HT-29 (cell line): ENCODE measurements around the gene GRM2. TPM values are rescaled to one million over a fixed set of nuclear protein-coding genes. Genes with fewer than 3 reads are reported as not detected.

Experiments used
- DNase-seq: peaks from one replicate; pipeline ENCODE4 v3.0.0-alpha.2; 2015; ENCODE audit warnings: low spot score
- total RNA-seq: library from RNA; depleted of rRNA; stranded (reverse); fragments of >200 nt; shearing (Covaris generic); gene quantifications from 2 replicates; pipeline ENCODE4 v1.2.3, GENCODE V29; 2014; rRNA removed

Gene GRM2
- total RNA-seq = 0.21 TPM in 1 of 2 replicates, not detected in the other

DNA sequence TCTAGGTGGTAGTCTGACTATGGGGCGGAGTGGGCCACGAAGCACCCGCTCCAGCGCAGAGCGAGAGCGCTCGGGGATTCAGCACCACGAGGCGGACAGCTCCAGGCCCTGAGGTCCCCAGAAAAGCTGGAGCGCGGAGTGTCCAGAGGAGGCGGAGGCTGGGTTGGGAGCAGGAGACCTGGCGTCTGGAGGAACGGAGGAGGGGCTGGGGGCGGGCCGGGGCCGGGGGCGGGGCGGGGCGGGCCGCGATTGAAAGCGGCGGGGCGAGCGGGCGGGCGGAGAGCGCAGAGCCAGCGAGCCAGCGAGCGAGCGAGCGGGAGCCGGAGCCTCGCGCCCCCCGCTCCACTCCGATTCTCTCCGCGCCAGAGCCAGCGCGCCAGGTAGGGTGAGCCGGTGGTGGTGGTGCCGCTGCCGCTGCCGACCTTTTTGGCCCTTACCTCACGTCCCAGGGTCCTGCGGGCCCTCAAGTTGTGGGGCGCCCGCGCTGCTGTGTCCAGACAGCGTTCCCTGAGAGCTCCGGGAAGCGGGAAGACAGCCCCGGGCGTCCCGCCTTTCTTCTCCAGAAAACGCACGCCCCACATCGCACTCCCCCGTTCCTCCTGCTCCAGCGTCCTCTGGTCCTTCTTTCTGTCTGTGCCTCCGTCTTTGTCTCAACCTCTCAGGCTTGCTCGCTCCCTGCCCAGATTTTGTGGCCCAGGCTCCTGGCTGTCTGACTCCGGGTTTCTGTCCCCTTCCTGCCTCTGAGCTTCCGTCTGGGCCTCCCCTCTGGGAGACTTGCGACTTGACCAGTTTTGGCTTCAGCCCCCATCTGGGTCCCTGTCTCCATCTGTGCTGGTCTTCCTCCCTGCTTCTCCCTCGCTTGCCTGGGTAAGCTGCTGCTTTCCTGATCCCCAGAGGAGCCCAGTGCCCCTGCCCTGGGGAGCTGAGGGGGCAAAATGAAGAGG, at the start of gene GRM2:
GRM2 (plus strand) TSS at position 281 of the 944 bp plus-strand sequence. CDS start 1,916 bp downstream, outside the sequence.
- DNase-seq = no peak

- DNase-seq = no peak
These were observed 49.6 kb upstream of the GRM2 start for GRCh38 chr3:51657234-51657633.

DNA sequence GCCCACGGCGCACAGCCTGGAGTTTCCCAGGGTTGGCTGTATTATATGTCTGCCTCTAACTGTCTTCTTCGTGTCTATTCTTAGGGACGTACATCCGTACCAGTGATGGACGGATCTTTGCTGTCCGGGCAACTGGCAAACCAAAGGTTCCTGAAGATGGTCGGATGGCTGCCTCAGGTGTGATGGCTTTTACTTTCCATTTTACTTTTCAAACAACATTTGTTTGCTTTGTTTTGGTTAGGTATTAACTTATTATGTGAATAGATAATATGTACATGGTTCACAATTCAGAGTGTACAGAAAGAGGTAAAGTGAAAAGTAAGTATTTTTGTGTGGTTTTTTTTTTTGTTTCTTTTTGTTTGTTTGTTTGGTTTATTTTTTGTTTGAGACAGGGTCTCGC, 46.9 kb upstream of the GRM2 start:
- no peak for DNase-seq

GRCh38 chr3:51662456-51662855, 44.4 kb upstream of the GRM2 start:
- DNase-seq = no peak

- DNase-seq = no peak
These were observed 38.1 kb upstream of the GRM2 start for GRCh38 chr3:51668756-51669155.

DNA sequence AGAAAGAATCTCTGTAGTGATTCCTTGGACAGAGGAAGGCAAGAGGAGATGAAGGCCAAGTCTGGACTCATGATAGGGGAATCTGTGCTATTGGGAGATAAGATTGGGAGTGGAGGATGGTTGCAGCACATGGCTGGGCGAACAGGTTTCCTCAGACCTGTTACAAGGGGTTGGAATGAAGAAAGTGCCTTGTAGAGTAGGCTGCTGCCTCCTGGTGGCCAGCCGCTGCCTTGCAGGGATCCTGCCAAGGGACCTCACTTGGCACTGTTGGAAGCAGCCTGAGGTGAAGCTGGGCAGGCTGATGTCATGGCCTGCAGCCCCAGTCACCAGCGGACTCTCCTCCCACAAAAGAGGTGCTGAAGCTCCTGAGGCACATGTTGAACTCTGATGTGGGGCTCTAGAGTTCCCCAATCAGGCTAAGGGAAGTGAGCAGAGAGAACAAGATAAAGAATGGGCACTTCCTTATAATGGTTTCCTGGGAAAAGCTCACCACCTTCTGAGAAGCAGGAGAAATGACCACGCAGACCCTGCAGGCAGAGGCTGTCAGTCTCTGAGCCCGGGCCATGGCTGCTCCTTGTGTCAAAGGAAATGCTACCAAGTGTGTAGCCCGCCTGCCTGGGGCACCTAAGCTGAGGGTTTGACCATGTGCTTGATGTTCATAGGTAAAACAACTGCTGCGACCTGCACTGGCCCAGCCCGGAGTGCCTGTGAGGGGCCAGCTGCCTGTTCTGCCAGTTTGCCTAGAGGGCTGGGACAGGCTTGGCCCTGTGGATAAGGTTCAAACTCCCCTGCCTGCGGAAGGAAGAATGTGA, 37.4 kb upstream of the GRM2 start:
- peak; percentile 90 for DNase-seq

DNA sequence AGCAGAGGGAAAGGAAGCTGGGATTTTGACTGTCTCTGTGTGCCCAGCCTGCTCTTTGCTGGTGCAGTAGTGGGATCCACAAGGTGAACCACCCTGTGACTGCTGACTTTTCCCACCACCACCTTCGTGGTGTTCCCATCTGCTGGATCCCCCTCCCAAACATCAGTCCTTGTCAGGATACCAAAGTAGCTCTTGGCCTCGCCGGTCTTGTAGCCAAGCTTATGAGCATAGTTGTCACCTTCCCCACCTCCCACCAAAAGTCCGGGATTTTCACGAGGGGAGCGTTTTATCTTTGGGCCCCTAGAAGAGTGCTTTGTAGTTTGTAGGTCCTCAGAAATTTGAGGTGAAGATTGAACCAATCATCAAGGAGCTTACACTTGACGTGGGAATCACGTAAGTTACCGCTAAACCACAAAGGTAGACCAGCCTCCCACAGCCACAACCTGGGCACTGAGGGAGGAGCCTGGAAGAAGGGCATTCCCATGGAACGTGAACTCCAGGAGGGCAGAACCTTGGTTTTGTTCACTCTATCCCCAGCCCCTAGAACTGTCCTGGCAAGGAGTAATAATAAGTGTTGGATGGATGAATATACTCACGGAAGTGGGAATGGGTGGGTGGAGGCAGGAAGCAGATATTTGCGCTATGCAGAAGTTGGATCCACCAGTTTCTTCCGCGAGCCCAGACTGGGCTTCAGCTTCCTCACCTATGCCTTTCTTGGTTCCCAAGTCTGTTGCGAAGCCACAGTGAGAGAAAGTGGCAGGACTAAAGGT, 36.6 kb upstream of the GRM2 start:
- DNase-seq = no peak

- DNase-seq = peak; percentile 72
These were observed 35.8 kb upstream of the GRM2 start, which contains the start of gene TEX264 for GRCh38 chr3:51670823-51671733. Gene TEX264 (plus strand): TSS chr3:51671252. CDS start chr3:51674305, 3,053 bp downstream.

DNA sequence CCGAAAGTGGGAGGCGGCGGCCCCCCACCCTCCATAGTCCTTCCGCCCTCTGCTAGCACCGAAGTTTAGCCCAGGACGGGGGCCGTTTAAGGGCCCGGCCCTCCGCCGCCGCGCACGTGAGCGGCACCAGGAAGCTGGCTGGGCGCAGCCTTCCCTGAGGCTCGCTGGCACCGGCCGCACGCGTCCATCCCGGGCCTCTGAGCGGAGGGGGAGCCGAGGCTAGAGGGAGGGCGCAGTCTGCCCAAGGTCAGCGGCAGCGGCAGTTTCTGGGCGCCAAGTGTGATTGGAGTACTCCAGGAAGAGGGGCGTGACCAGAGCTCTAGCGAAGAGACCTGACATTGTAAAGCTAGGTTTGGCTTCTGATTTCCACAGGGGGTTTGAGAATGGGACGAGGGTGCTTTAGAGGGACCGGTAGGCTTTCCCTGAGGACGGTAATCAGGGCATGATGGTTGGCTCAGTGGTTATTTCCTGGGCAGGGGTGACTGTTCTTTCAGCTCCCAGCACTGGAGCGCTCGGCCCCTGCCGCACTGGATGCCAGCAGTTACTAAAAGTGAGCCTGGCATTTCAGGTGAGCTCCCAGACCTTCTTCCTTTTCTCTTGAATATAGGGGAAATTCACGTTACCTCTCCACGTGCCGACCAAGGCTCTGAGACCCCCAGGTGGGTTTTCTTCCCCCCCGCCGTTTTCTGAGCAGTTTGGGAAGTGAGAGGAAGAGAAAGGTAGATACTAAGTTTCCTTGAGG, 35.0 kb upstream of the GRM2 start:
- DNase-seq = peak; percentile 54

DNA sequence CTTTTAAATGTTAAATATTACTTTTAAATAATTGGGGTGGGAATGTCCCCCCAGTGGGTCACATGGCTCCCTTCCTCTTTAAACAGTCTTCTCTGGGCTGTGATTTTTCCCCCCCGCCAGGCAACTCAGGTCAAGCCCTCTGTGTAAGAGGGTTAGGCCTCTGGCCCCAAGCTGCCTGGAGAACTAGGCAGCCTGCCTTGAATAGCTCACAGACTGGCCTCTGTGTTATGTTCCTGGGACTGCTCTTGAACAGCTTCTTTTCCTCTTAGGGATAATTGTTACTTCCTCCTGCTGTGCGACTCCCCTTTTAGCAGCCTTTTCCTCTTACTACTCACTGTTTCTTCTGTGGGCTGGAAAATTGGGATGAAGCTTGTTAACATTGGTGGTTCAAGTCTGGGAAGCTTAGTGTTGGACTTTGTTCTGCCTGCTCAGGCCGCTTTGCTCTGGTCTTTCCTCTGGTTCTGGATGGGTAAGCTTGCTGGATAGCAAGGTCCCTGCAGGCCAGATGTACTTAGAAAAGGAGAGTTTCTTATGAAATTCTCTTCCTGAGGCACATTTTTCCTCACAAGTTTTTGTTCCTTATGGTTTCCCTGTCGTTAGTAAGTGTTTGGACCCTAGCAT, 33.6 kb upstream of the GRM2 start:
- no peak for DNase-seq

GRCh38 chr3:51673802-51674654, 32.8 kb upstream of the GRM2 start:
- DNase-seq = no peak

GRCh38 chr3:51675201-51675611, 31.7 kb upstream of the GRM2 start:
- DNase-seq = no peak

DNA sequence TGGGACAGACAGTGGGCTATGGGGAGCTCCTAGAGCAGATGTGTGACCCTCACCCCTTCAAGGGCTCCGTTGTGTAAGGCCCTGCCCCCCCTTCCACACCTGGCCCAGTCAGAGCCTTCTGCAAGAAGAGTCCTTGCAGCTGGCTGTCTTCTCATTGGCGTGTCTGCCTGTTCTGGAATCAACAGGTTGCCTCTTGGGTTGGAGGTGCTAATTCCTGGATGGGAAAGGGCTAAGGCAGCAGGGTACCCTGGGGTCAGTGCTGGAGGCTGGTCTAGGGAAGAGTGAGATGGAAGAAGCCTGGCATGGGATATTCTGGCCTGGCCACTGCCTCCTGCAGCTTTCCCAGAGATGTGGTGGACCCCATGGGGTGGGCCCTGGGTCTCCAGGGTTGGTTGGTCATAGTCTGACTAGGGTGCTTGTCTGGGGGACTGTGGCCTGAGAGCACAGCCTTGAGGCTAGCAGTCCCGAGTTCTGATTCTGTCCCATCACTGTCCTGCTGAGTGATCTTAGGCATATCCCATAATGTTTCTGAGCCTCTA, 30.7 kb upstream of the GRM2 start:
- no peak for DNase-seq

DNA sequence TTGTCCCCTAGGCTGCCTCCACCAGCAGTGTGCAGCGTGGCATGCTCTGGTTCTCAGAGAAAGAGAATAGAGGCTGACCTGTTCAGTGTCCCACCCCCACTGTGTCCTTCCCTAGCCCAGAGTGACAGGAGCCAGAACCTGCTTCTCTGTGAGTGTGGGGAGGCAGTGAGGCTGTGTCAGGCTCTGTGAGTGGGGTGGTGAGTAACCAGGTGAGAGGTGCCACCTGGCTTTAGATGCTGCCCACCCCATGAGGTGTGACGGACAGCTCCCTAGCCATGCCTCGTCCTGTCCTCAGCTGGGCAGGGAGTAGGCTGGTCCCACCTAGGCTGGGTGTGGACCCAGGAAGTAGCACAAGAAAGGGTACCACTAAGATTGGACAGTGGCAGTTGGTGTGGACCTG, 29.5 kb upstream of the GRM2 start:
- DNase-seq = no peak

GRCh38 chr3:51678186-51678585, 28.7 kb upstream of the GRM2 start:
- no peak for DNase-seq

DNA sequence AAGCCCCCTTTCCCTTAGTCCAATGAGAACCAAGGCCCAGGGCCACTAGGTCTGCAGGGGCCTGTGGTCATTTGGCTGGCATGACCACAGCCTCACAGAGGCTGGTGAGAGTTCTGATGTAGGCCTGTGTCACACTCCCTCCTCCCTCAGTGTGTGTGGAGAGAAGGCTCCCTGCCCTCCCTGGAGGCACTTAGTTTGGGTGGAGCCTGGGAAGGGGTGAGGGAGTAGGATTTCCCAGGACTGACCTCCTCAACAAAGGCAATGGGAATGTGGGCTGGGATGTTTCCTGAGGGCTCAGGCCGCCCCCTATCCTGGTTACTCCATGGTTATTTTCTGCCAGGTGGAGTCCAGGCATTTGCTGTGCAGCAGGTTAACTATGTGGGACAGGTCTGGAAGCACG, 28.2 kb upstream of the GRM2 start:
- DNase-seq = no peak

GRCh38 chr3:51679318-51679717, 27.6 kb upstream of the GRM2 start:
- no peak for DNase-seq

DNA sequence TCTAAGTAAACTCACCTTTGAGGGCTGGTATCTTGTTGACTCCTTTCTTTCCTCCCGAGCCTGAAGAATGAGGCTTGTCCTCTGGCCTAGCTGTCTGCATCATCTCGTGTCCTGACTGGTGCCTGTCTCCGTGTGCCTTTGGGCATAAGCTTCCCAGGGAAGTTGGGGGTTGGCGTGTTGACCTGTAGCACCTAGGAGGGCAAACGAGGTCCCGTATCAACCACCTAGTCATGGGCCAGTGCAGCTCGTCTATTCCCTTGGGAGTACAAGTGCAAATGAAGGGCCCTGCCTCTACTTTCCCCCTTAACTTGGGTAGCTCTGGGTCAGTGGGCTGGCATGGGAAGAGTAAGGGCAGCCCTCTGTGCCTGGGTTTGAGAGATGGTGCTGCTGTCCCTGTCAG, 27.1 kb upstream of the GRM2 start:
- DNase-seq = no peak
